GM12874 (cell line): ENCODE results near the gene TPO.

Experiments
- CTCF ChIP-seq: IDR thresholded peaks from 2 replicates; pipeline ENCODE4 v1.5.1; 2011; ENCODE audit warnings: low read depth, mild to moderate bottlenecking, control low read depth, low read length, moderate library complexity; ENCODE audit not compliant: insufficient read depth

Gene TPO

GRCh38 chr2:1453561-1453960 lies 40.3 kb downstream of the TPO start:
- TF ChIP-seq CTCF = no peak

- no peak for TF ChIP-seq CTCF
Observed at GRCh38 chr2:1454346-1454745, 41.1 kb downstream of the TPO start.

- no peak for TF ChIP-seq CTCF
Observed at GRCh38 chr2:1455466-1455865, 42.2 kb downstream of the TPO start.

- no peak for TF ChIP-seq CTCF
Observed at GRCh38 chr2:1458432-1458831, 45.2 kb downstream of the TPO start.

- no peak for TF ChIP-seq CTCF
Observed at GRCh38 chr2:1459727-1460126, 46.5 kb downstream of the TPO start.

- no peak for TF ChIP-seq CTCF
Observed at GRCh38 chr2:1460851-1461418, 47.7 kb downstream of the TPO start.

- no peak for TF ChIP-seq CTCF
Observed at GRCh38 chr2:1461507-1462390, 48.5 kb downstream of the TPO start.
